Endothelial cell of umbilical vein (primary cell): ENCODE measurements around the gene TUBB4B. TPM values are rescaled to one million over a fixed set of nuclear protein-coding genes. Genes with fewer than 3 reads are reported as not detected.

ENCODE experiments used
- BruUV-seq: library from RNA; stranded (reverse); fragments of 400-500 nt; replicated peaks from 2 replicates; lab custom pipeline; 2021; lab: Mats Ljungman, UMichigan
- CTCF ChIA-PET: fragments of 300-600, 350-600 bp; sonication (Branson Sonifier 250); formaldehyde crosslinking; loops from one replicate; lab custom pipeline; 2021; ENCODE audit warnings: antibody characterized with exemption, inconsistent platforms; lab: Charles Lee
- POLR2A ChIA-PET: fragments of 300-600, 350-600 bp; sonication (Branson Sonifier 250); formaldehyde crosslinking; loops from one replicate; lab custom pipeline; 2021; ENCODE audit warnings: antibody characterized with exemption, inconsistent platforms; lab: Charles Lee
- DNase-seq: peaks from one replicate; pipeline ENCODE4 v3.0.0-alpha.2; 2011; ENCODE audit warnings: low read depth, low spot score
- FAIRE-seq: peaks from 2 replicates; lab custom pipeline; 2011; peaks lifted over from hg19 to GRCh38; lab: Jason Lieb, UNC
- H2AFZ ChIP-seq: 2 replicates; pipeline ENCODE4 v1.6.0; 2012; ENCODE audit warnings: low read depth, low read length, control low read depth, inconsistent platforms
- H3K27ac ChIP-seq: 2 replicates; pipeline ENCODE4 v1.5.1; 2011; ENCODE audit warnings: low read depth, mild to moderate bottlenecking, control low read depth, low read length, moderate library complexity; ENCODE audit not compliant: insufficient read depth
- H3K27me3 ChIP-seq, 2 experiments: 2 replicates each; pipeline versions ENCODE4 v1.6.0 to v1.6.1; 2011; ENCODE audit warnings: low read length in 2 of 2, mixed read lengths in 1 of 2; ENCODE audit not compliant: control insufficient read depth in 2 of 2, insufficient read depth in 2 of 2
- H3K36me3 ChIP-seq, 2 experiments: 2 replicates in 1 of 2; 3 replicates in 1 of 2; pipeline ENCODE4 v1.5.1; 2011; ENCODE audit warnings: low read length in 2 of 2, mild to moderate bottlenecking in 1 of 2, moderate library complexity in 1 of 2; ENCODE audit not compliant: control insufficient read depth in 2 of 2, insufficient read depth in 2 of 2; ENCODE audit errors: extremely low read depth in 1 of 2
- H3K4me1 ChIP-seq: 3 replicates; pipeline ENCODE4 v1.5.1; 2011; ENCODE audit warnings: mild to moderate bottlenecking, low read length; ENCODE audit not compliant: control insufficient read depth, insufficient read depth; ENCODE audit errors: extremely low read depth
- H3K4me2 ChIP-seq: 2 replicates; pipeline ENCODE4 v1.6.1; 2011; ENCODE audit warnings: low read length, control low read depth, mixed read lengths; ENCODE audit not compliant: insufficient read depth
- H3K4me3 ChIP-seq, 3 experiments: fragments of 200-600 bp in 1 of 3; sonication (generic), shearing (Covaris generic) in 1 of 3; replicated peaks in 1 of 3; 2 replicates each; pipeline ENCODE4 v1.5.1; 2011 to 2016; ENCODE audit warnings: control low read depth in 3 of 3, low read length in 3 of 3, mild to moderate bottlenecking in 2 of 3, inconsistent platforms in 1 of 3, low read depth in 1 of 3, moderate library complexity in 1 of 3; ENCODE audit not compliant: insufficient read depth in 1 of 3
- H3K79me2 ChIP-seq: 2 replicates; pipeline ENCODE4 v1.6.0; 2012; ENCODE audit warnings: low read length, inconsistent platforms; ENCODE audit not compliant: control insufficient read depth, insufficient read depth
- H3K9ac ChIP-seq: replicated peaks from 2 replicates; pipeline ENCODE3; 2011; ENCODE audit warnings: low read length, control low read depth; ENCODE audit not compliant: insufficient read depth; ENCODE audit errors: extremely low read depth
- H3K9me1 ChIP-seq: replicated peaks from 3 replicates; pipeline ENCODE4 v1.6.0; 2011; ENCODE audit warnings: mild to moderate bottlenecking, low read length; ENCODE audit not compliant: control insufficient read depth, insufficient read depth; ENCODE audit errors: extremely low read depth
- H3K9me3 ChIP-seq: replicated peaks from 2 replicates; pipeline ENCODE4 v1.5.1; 2012; ENCODE audit warnings: low read length, inconsistent platforms; ENCODE audit not compliant: control insufficient read depth, insufficient read depth
- H4K20me1 ChIP-seq: replicated peaks from 2 replicates; pipeline ENCODE3; 2011; ENCODE audit warnings: mild to moderate bottlenecking, low read length; ENCODE audit not compliant: control insufficient read depth, insufficient read depth; ENCODE audit errors: extremely low read depth
- CTCF ChIP-seq, 2 donors: IDR thresholded peaks; 1 replicate in 1 of 2; 2 replicates in 1 of 2; pipeline ENCODE4 v1.5.1; 2011; ENCODE audit warnings: low read length in 2 of 2, mild to moderate bottlenecking in 2 of 2, moderate library complexity in 2 of 2, control low read depth in 1 of 2, inconsistent platforms in 1 of 2, low read depth in 1 of 2; ENCODE audit not compliant: insufficient read depth in 1 of 2; ENCODE audit errors: extremely low read depth in 1 of 2
- EZH2 ChIP-seq: IDR thresholded peaks from 2 replicates; pipeline ENCODE4 v1.6.1; 2012; ENCODE audit warnings: borderline replicate concordance, low read depth, mild to moderate bottlenecking, moderate library complexity, low read length, inconsistent platforms; ENCODE audit not compliant: severe bottlenecking
- FOS ChIP-seq: IDR thresholded peaks from 2 replicates; pipeline ENCODE4 v1.6.1; 2011; ENCODE audit warnings: mild to moderate bottlenecking, low read length, moderate library complexity, borderline replicate concordance; ENCODE audit not compliant: insufficient read depth
- GATA2 ChIP-seq: IDR thresholded peaks from 2 replicates; pipeline ENCODE4 v1.7.0; 2011; ENCODE audit warnings: low read depth, mild to moderate bottlenecking, moderate library complexity, mixed read lengths, low read length; ENCODE audit not compliant: insufficient read length, insufficient read depth
- JUN ChIP-seq: IDR thresholded peaks from 2 replicates; pipeline ENCODE4 v1.6.1; 2011; ENCODE audit warnings: borderline replicate concordance, low read depth; ENCODE audit not compliant: insufficient read length, insufficient read depth
- MAX ChIP-seq: IDR thresholded peaks from 2 replicates; pipeline ENCODE4 v1.6.1; 2011; ENCODE audit not compliant: insufficient read depth, insufficient read length
- MYC ChIP-seq: IDR thresholded peaks from one replicate; pipeline ENCODE4 v1.6.1; 2011; ENCODE audit warnings: mild to moderate bottlenecking, low read depth, low read length
- POLR2A ChIP-seq: IDR thresholded peaks from 2 replicates; pipeline ENCODE4 v1.6.1; 2012; ENCODE audit warnings: low read depth, mild to moderate bottlenecking, control low read depth, low read length
- POLR2AphosphoS5 ChIP-seq: IDR thresholded peaks from 2 replicates; pipeline ENCODE4 v1.6.1; 2012; ENCODE audit warnings: low read depth, mild to moderate bottlenecking, control low read depth, low read length, moderate library complexity; ENCODE audit not compliant: insufficient read depth
- dilution Hi-C: fragments of 300-500 bp; cut with MboI; formaldehyde crosslinking; loops from one replicate; pipeline ENCODE4 v1.15.0; 2019; ENCODE audit warnings: low sequenced_read_pairs; ENCODE audit not compliant: extremely low pct_ligation_motif_present
- intact Hi-C: fragments of 100-400 bp; cut with micrococcal nuclease; formaldehyde crosslinking; loops from one replicate; pipeline ENCODE4 v1.10.0; 2022
- polyA plus RNA-seq, 4 experiments: library from polyadenylated mRNA; depleted of rRNA in 3 of 4; stranded (reverse) in 3 of 4; unstranded in 1 of 4; fragments of >200 nt; gene quantifications; 2 replicates each; pipeline versions ENCODE4 v1.2.1 to v1.2.3, GENCODE V29; 2011 to 2012; ENCODE audit warnings: missing spikeins in 1 of 4
- total RNA-seq: library from RNA; stranded (reverse); gene quantifications from 2 replicates; pipeline ENCODE4 v1.2.3, GENCODE V29; 2021

TUBB4B gene
- total and polyA plus RNA-seq, 2 donors (not counting 3 experiments of a cell fraction or from before 2014, with no cell fraction given): 418 to 558 TPM

- FAIRE-seq: no peak
- Histone ChIP-seq H3K4me1 (peaks cover 28% of the 10 kb centered on the region), H2AFZ (no peak overlapping the region), H3K79me2 (no peaks in the 10 kb centered on the region), H3K9me1 (no peaks in the 10 kb centered on the region), H3K4me2 (no peak overlapping the region), H3K9me3 (no peaks in the 10 kb centered on the region), H3K4me3 (no peak overlapping the region), H3K36me3 (peaks cover 0 to 26% of the 10 kb centered on the region in 2 experiments), H4K20me1 (no peaks in the 10 kb centered on the region), H3K27me3 (no peaks in the 10 kb centered on the region), H3K9ac (no peak overlapping the region), H3K27ac (no peak overlapping the region)
- TF ChIP-seq MYC (no peak), EZH2 (no peak), POLR2AphosphoS5 (no peak), POLR2A (no peak), MAX (no peak), JUN (no peak), CTCF (IDR thresholded peaks at IDR 0.05; ENCODE audit: extremely low read depth in 1 of 2, insufficient read depth in 1 of 2, low read depth in 1 of 2, low read length in 2 of 2) (no peak), FOS (no peak), GATA2 (no peak)
- ChIA-PET CTCF (no interaction called here), POLR2A (no interaction called here)
- no peak for DNase-seq
- intact Hi-C loops (no loop called here), dilution Hi-C loops (no loop called here)
- no TSS peak for BruUV-seq
Observed at GRCh38 chr9:137271696-137272076, 30.6 kb downstream of the TUBB4B start.
